ENCODE measurements around the gene SDE2. TPM values are rescaled to one million over a fixed set of nuclear protein-coding genes. Genes with fewer than 3 reads are reported as not detected.

SDE2 gene
- total RNA-seq, 1 donor from 2014 or later: 18.4 TPM

- H3K9me3 ChIP-seq: no peaks in the 10 kb centered on the region
- no peaks in the 10 kb centered on the region for H3K36me3 ChIP-seq
- H3K4me1 ChIP-seq: peaks cover 18% of the 10 kb centered on the region
- intact Hi-C loops (cut with DNase I): no loop called here
- ATAC-seq (no peak), DNase-seq (no peak)
- no peaks in the 10 kb centered on the region for H3K27me3 ChIP-seq (ENCODE audit: low read depth)
- no peak overlapping the region for H3K4me3 ChIP-seq
- H3K27ac ChIP-seq: no peak overlapping the region
- TF ChIP-seq, protein P1, sequence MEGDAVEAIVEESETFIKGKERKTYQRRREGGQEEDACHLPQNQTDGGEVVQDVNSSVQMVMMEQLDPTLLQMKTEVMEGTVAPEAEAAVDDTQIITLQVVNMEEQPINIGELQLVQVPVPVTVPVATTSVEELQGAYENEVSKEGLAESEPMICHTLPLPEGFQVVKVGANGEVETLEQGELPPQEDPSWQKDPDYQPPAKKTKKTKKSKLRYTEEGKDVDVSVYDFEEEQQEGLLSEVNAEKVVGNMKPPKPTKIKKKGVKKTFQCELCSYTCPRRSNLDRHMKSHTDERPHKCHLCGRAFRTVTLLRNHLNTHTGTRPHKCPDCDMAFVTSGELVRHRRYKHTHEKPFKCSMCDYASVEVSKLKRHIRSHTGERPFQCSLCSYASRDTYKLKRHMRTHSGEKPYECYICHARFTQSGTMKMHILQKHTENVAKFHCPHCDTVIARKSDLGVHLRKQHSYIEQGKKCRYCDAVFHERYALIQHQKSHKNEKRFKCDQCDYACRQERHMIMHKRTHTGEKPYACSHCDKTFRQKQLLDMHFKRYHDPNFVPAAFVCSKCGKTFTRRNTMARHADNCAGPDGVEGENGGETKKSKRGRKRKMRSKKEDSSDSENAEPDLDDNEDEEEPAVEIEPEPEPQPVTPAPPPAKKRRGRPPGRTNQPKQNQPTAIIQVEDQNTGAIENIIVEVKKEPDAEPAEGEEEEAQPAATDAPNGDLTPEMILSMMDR (IDR thresholded peaks at IDR 0.05): no peak
Observed at GRCh38 chr1:226006686-226007085, 7.5 kb upstream of the SDE2 start.

GRCh38 chr1:226004396-226004795, 5.3 kb upstream of the SDE2 start:
- Histone ChIP-seq H3K27me3 (ENCODE audit: low read depth) (no peaks in the 10 kb centered on the region), H3K4me1 (peaks cover 38% of the 10 kb centered on the region), H3K36me3 (no peaks in the 10 kb centered on the region), H3K9me3 (no peaks in the 10 kb centered on the region), H3K27ac (no peak overlapping the region), H3K4me3 (no peak overlapping the region)
- intact Hi-C loops (cut with DNase I): loop anchor here (5.0 kb wide), 1 partner anchor 58 kb away; the partner anchor contains the start of gene H3-3A
- ATAC-seq (no peak), DNase-seq (no peak)
- TF ChIP-seq, protein P1 (IDR thresholded peaks at IDR 0.05): no peak

- no peak for ATAC-seq
- Histone ChIP-seq H3K27ac (peak overlapping the region; percentile 100), H3K9me3 (no peaks in the 10 kb centered on the region)
Observed at GRCh38 chr1:226003502-226004170, 4.5 kb upstream of the SDE2 start.

GRCh38 chr1:226002667-226003501, 3.7 kb upstream of the SDE2 start:
- Histone ChIP-seq H3K4me3 (peak overlapping the region; percentile 29), H3K36me3 (no peaks in the 10 kb centered on the region), H3K27me3 (ENCODE audit: low read depth) (no peaks in the 10 kb centered on the region), H3K9me3 (no peaks in the 10 kb centered on the region), H3K27ac (peak overlapping the region; percentile 100), H3K4me1 (peaks cover 45% of the 10 kb centered on the region)
- DNase-seq (peak; percentile 87), ATAC-seq (peak in 1 of 2 donors; percentile 36)
- TF ChIP-seq, protein P1 (IDR thresholded peaks at IDR 0.05): no peak
- intact Hi-C loops (cut with DNase I): loop anchor here (5.0 kb wide), 1 partner anchor 59 kb away; the partner anchor contains the start of gene H3-3A

More at GRCh38 chr1:226003502-226004170, 4.5 kb upstream of the SDE2 start:
- Histone ChIP-seq H3K36me3 (no peaks in the 10 kb centered on the region), H3K4me3 (no peak overlapping the region), H3K27me3 (ENCODE audit: low read depth) (no peaks in the 10 kb centered on the region), H3K4me1 (peaks cover 38% of the 10 kb centered on the region)
- DNase-seq: no peak
- intact Hi-C loops (cut with DNase I): loop anchor here (5.0 kb wide), 1 partner anchor 59 kb away; the partner anchor contains the start of gene H3-3A
- TF ChIP-seq, protein P1 (IDR thresholded peaks at IDR 0.05): no peak

- Histone ChIP-seq H3K36me3 (no peaks in the 10 kb centered on the region), H3K27ac (peak overlapping the region; percentile 100), H3K4me3 (peak overlapping the region; percentile 29), H3K27me3 (ENCODE audit: low read depth) (no peaks in the 10 kb centered on the region), H3K4me1 (peaks cover 53% of the 10 kb centered on the region), H3K9me3 (no peaks in the 10 kb centered on the region)
- ATAC-seq (peak; percentile 30 to 70), DNase-seq (peak; percentile 81)
- intact Hi-C loops (cut with DNase I): loop anchor here (5.0 kb wide), 1 partner anchor 60 kb away; the partner anchor contains the start of gene H3-3A
- TF ChIP-seq, protein P1 (IDR thresholded peaks at IDR 0.05): no peak
Observed at GRCh38 chr1:226001963-226002666, 3.0 kb upstream of the SDE2 start.
